ENCODE results near the gene TMEM235.

DNA sequence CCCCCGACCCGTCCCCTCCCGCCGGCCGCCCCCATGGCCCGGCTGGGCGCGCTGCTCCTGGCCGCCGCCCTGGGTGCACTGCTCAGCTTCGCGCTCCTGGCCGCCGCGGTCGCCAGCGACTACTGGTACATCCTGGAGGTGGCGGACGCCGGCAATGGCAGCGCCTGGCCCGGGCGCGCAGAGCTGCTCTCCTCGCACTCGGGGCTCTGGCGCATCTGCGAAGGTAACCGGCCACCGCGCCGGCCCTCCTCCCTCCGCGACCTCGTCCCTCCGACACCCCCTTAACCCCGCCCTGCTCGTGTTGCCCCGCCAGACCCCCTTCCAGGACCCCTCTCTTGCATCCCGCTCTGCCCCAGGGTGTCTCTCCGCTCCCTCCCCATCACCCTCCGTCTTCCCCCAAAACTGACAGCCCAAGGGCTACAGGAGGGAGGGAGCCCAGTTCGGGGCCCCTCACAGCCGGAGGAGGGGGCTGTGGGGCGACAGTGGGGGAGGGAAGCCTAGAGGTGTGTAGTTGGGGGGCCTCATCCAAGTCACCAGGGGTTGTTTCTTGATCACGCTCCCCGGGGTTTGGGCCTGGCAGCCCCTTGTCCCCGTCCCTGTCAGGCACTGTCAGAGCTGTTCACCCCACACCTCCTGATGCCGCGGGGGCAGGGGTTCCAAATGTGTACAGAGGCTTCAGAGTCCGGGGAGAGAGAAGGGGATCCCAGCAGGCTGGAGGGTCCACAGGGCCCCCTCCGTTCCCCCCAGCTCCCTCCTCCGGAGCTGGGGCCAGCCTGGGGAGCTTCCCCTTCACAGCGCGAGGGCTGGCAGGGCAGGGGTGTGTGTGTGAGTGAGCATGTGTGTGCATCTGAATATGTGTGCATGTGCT lies 794 bp downstream of the TMEM235 start:
- TF ChIP-seq, protein P1, sequence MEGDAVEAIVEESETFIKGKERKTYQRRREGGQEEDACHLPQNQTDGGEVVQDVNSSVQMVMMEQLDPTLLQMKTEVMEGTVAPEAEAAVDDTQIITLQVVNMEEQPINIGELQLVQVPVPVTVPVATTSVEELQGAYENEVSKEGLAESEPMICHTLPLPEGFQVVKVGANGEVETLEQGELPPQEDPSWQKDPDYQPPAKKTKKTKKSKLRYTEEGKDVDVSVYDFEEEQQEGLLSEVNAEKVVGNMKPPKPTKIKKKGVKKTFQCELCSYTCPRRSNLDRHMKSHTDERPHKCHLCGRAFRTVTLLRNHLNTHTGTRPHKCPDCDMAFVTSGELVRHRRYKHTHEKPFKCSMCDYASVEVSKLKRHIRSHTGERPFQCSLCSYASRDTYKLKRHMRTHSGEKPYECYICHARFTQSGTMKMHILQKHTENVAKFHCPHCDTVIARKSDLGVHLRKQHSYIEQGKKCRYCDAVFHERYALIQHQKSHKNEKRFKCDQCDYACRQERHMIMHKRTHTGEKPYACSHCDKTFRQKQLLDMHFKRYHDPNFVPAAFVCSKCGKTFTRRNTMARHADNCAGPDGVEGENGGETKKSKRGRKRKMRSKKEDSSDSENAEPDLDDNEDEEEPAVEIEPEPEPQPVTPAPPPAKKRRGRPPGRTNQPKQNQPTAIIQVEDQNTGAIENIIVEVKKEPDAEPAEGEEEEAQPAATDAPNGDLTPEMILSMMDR (IDR thresholded peaks at IDR 0.05; ENCODE audit: low read depth, low read length) = no peak
- no peak for TF ChIP-seq EZH2phosphoT487 (IDR thresholded peaks at IDR 0.05; ENCODE audit: low read depth)
